Measurements from ENCODE around the gene SLC25A23.

GRCh38 chr19:6409346-6409745, 50.2 kb downstream of the SLC25A23 start:
- TF ChIP-seq CTCF (IDR thresholded peaks at IDR 0.05 in 2 of 3, conservative IDR thresholded peaks at IDR 0.05 in 1 of 3; ENCODE audit: control insufficient read depth in 2 of 3, extremely low read depth in 1 of 3, insufficient read depth in 1 of 3, low read depth in 3 of 3, low read length in 3 of 3) (no peak), POLR2AphosphoS5 (IDR thresholded peaks at IDR 0.05; ENCODE audit: low read length) (no peak), POLR2A (IDR thresholded peaks at IDR 0.05; ENCODE audit: low read depth, low read length) (no peak), SREBF2 (IDR thresholded peaks at IDR 0.05; ENCODE audit: low read length) (no peak), MYC (IDR thresholded peaks at IDR 0.05; ENCODE audit: insufficient read depth, insufficient read length, insufficient replicate concordance, low read length, severe bottlenecking) (no peak), FOS (IDR thresholded peaks at IDR 0.05; ENCODE audit: borderline replicate concordance, extremely low read depth, insufficient read length) (no peak), EZH2 (IDR thresholded peaks at IDR 0.05; ENCODE audit: borderline replicate concordance, control insufficient read depth, low read depth, low read length) (no peak), SMAD1 (IDR thresholded peaks at IDR 0.05; ENCODE audit: low read depth, partially characterized antibody) (no peak), FOXM1 (IDR thresholded peaks at IDR 0.05; ENCODE audit: low read depth, low read length) (no peak), CEBPB (IDR thresholded peaks at IDR 0.05; ENCODE audit: borderline replicate concordance in 1 of 2, low read depth in 2 of 2, low read length in 2 of 2) (no peak), EP300 (IDR thresholded peaks at IDR 0.05; ENCODE audit: borderline replicate concordance in 1 of 2, control insufficient read depth in 1 of 2, low read depth in 2 of 2, low read length in 2 of 2) (no peak)
- TF ChIP-seq, protein P1, sequence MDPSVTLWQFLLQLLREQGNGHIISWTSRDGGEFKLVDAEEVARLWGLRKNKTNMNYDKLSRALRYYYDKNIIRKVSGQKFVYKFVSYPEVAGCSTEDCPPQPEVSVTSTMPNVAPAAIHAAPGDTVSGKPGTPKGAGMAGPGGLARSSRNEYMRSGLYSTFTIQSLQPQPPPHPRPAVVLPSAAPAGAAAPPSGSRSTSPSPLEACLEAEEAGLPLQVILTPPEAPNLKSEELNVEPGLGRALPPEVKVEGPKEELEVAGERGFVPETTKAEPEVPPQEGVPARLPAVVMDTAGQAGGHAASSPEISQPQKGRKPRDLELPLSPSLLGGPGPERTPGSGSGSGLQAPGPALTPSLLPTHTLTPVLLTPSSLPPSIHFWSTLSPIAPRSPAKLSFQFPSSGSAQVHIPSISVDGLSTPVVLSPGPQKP (IDR thresholded peaks at IDR 0.05; ENCODE audit: low read depth, low read length) = no peak
- TF ChIP-seq, protein P2, sequence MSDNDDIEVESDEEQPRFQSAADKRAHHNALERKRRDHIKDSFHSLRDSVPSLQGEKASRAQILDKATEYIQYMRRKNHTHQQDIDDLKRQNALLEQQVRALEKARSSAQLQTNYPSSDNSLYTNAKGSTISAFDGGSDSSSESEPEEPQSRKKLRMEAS (IDR thresholded peaks at IDR 0.05; ENCODE audit: low read depth, low read length) = no peak
